ENCODE results near the gene CDKN2C.
A peak's percentile ranks its signal among the peaks of the same experiment; 100 is the strongest.
"Not testable (repeated sequence)": the region's sequence is repeated elsewhere in the genome, so short reads cannot be mapped to it uniquely, and the experiment has no call there.

CDKN2C gene

DNA sequence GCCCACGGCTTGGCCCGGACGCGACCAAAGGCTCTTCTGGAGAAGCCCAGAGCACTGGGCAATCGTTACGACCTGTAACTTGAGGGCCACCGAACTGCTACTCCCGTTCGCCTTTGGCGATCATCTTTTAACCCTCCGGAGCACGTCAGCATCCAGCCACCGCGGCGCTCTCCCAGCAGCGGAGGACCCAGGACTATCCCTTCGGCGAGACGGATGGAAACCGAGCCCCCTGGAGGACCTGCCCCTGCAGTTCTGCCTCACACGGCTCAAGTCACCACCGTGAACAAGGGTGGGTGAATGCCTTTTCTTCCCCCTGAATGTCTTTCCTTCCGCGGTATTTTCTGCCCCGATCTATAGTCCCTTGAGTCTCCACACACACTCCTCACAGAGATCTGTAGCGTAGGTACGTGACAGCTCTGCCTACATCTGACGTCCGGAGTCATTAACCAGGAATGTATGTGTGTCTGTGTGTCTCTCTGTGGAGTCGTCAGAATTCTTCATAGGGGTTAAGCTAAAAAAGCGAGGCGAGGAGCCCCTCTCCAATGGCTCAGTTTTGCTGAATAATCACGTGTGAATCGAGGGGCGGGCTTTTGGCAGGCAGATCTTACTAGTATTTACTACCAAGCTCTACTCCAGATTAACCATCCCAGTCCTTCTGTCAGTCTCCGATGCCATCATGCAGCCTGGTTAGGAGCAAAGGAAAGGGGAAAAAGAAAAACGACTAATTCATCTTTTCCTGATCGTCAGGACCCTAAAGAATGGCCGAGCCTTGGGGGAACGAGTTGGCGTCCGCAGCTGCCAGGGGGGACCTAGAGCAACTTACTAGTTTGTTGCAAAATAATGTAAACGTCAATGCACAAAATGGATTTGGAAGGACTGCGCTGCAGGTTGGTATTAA, at the start of gene CDKN2C:
Gene CDKN2C, plus strand, starts transcription at position 635 of the 898 bp plus-strand sequence. Its CDS starts 124 bp downstream, at position 759.
- DNase-seq (ENCODE audit: insufficient read length, low spot score) (peak; percentile 61), FAIRE-seq (peak; percentile 97)
- TF ChIP-seq POLR2A (IDR thresholded peaks at IDR 0.05; ENCODE audit: low read depth, low read length) = peak; percentile 61

DNA sequence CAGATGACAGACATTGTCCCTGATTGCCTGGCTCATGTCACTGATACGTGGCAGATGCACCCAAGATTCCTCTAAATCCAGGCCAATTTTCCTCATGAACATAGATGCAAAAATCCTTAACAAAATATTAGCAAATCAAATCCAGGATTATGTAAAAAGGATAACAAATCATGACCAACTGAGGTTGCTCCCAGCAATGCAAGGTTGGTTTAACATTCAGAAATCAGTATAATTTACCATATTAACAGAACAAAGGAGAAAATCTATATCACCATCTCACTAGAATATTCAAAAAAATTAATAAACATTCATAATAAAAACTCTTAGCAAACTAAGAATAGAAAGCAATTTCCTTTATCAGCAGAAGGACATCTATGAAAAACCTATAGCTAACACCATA, 49.6 kb upstream of the CDKN2C start:
- DNase-seq (ENCODE audit: insufficient read length, low spot score) (no peak), FAIRE-seq (no peak)
- TF ChIP-seq POLR2A (IDR thresholded peaks at IDR 0.05; ENCODE audit: low read depth, low read length) = no peak

DNA sequence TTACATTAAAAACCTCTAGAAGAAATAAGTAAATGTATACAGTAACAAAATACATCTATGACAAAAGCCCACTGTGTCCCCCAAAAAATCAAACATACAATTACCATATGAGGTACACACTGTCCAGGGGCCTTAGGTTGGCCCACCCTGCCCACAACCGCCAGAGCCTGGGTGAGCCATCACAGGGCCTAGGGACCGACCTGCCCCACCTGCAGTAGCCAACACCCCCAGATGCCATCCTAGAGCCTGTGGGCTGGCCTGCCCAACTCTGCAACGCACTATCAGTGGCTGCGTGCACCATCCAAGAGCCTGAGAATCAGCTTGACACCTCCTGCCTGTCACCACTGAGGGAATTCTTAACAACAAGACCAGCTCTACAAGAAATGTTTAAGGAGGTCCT, 49.0 kb upstream of the CDKN2C start:
- FAIRE-seq (no peak), DNase-seq (ENCODE audit: insufficient read length, low spot score) (no peak)
- TF ChIP-seq POLR2A (IDR thresholded peaks at IDR 0.05; ENCODE audit: low read depth, low read length) = no peak

DNA sequence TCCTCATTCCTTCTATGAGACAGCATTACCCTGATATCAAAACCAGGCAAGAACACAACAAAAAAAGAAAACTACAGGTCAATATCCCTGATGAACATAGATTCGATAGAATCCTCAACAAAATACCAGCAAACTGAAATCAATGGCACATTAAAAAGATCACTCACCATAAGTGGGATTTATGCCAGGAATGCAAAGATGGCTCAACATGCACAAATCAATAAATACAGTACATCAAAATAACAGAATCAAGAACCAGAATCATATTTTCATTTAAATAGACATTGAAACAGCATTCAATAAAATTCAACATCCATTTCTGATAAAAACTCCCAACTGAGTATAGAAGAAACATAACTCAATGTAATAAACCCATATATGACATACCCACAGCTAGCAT, 46.5 kb upstream of the CDKN2C start:
- DNase-seq (ENCODE audit: insufficient read length, low spot score) = no peak
- FAIRE-seq = peak; percentile 48
- TF ChIP-seq POLR2A (IDR thresholded peaks at IDR 0.05; ENCODE audit: low read depth, low read length) = no peak

DNA sequence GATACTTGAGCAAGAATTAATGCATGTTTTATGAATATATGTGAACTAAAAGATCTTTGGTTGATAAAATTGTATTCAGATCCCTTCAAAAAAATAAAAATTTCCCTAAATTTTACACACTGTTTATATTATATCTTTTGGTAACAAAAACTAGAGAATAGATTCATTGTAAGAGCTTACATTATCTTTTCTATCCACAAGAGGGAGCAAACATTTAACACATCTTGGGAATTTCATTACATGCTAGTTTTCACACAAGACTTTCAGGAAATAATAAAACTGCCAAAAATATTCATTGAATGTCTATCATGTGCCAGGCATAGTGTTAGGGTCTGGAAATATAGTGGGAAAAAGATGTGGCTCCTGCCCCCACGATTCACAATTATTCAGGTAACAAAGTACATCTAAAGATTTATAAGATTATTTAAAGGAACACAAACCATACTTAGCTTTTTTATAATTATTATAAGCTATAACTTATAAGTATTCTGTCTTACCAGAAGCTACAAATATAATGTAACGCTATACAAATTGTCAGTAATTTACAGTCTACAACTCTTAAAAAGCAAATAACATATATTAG, 40.6 kb upstream of the CDKN2C start:
- FAIRE-seq (peak; percentile 53), DNase-seq (ENCODE audit: insufficient read length, low spot score) (no peak)
- no peak for TF ChIP-seq POLR2A (IDR thresholded peaks at IDR 0.05; ENCODE audit: low read depth, low read length)

DNA sequence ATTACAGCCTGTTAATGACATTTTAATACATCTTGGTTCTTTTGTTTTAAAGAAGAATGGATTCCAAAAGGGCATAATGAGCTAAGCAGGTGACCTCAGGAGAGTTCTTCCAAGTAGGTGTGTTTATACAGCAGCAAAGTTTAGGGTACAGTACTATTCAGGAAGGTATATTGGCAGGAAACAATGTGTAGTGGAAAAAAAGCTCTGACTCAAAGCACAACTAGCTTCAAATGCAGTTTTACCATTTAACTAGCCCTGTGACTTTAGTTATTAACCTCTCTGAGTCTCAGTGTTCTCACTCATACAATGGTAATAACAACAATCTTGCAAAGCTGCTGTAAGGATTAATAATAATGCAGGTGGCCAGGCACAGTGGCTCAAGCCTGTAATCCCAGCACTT, 39.9 kb upstream of the CDKN2C start:
- DNase-seq (ENCODE audit: insufficient read length, low spot score) (no peak), FAIRE-seq (peak; percentile 68)
- no peak for TF ChIP-seq POLR2A (IDR thresholded peaks at IDR 0.05; ENCODE audit: low read depth, low read length)

DNA sequence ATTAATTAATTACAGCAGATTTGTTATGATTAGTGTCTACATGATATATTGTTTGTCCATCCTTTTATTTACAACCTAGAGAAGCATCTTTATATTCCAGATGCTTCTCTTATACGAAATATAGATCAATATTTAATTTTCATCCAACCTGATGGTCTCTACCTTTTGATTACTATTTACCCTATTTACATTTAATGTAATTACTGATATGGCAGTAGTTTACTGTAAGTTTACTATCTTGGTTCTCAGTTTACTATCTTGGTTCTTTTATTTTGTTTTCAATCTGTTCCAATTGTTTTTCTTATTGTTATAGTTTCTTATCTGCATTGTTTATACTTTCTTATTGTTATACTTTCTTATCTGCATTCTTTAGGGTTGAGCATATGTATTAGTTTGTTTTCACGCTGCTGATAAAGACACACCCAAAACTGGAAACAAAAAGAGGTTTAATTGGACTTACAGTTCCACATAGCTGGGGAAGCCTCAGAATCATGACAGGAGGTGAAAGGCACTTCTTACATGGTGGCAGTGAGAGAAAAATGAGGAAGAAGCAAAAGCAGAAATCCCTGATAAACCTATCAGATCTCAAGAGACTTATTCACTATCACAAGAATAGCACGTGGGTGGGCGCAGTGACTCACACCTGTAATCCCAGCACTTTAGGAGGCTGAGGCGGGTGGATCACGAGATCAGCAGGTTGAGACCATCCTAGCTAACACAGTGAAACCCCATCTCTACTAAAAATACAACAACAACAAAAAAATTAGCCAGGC, 38.9 kb upstream of the CDKN2C start:
- DNase-seq (ENCODE audit: insufficient read length, low spot score) = no peak
- TF ChIP-seq POLR2A (IDR thresholded peaks at IDR 0.05; ENCODE audit: low read depth, low read length) = no peak
- peak; percentile 27 for FAIRE-seq

DNA sequence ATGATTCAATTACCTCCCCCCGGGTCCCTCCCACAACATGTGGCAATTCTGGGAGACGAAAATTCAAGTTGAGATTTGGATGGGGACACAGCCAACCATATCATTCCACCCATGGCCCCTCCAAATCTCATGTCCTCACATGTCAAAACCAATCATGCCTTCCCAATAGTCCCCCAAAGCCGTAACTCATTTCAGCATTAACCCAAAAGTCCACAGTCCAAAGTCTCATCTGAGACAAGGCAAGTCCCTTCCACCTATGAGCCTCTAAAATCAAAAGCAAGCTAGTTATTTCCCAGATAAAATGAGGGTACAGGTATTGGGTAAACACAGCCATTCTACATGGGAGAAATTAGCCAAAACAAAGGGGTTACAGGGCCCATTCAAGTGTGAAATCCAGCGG, 38.0 kb upstream of the CDKN2C start:
- DNase-seq (ENCODE audit: insufficient read length, low spot score); FAIRE-seq: not testable (repeated sequence)

DNA sequence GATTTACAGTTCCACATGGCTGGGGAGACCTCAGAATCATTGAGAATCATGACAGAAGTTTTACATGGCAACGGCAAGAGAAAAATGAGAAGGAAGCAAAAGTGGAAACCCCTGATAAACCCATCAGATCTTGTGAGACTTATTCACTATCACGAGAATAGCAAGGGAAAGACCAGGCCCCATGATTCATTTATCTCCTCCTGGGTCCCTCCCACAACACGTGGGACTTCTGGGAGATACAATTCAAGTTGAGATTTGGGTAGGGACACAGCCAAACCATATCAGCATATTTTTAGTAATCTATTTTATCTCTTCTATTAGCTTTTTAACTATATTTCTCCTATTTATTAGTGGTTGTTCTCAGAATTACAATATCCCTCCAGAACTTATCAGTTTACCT, 36.3 kb upstream of the CDKN2C start:
- not testable (repeated sequence) for DNase-seq (ENCODE audit: insufficient read length, low spot score); FAIRE-seq

DNA sequence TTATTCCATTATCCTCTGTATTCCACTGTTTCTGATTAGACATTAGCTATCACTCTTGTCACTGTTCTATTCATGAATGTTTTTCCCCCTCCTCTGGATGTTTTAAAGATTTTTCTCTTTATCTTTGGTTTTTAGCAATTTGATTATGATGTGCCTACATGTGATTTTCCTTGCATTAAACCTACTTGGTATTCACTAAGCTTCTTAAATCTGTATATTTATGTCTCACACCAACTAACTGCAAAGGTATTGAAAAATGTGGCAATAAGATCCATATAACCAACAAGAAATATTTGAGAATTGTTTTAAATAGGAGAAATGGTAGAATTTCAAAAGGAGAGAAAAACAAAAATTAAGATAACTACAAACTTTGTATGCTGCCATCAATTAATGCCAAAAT, 35.2 kb upstream of the CDKN2C start:
- FAIRE-seq (no peak), DNase-seq (ENCODE audit: insufficient read length, low spot score) (no peak)
- no peak for TF ChIP-seq POLR2A (IDR thresholded peaks at IDR 0.05; ENCODE audit: low read depth, low read length)

DNA sequence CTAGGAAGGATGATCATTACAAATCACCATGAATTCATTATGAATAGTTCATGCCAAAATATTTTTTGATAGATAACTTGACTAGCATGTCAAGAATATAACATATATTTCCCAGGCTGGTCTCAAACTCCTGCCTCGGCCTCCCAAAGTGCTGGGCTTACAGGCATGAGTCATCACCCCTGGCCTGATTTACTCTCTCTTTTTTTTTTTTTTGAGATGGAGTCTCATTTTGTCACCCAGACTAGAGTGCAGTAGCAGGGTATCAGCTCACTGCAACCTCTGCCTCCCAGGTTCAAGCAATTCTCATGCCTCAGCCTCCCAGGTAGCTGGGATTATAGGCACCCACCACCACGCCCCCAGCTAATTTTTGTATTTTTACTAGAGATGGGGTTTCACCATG, 34.8 kb upstream of the CDKN2C start:
- DNase-seq (ENCODE audit: insufficient read length, low spot score); FAIRE-seq: not testable (repeated sequence)

DNA sequence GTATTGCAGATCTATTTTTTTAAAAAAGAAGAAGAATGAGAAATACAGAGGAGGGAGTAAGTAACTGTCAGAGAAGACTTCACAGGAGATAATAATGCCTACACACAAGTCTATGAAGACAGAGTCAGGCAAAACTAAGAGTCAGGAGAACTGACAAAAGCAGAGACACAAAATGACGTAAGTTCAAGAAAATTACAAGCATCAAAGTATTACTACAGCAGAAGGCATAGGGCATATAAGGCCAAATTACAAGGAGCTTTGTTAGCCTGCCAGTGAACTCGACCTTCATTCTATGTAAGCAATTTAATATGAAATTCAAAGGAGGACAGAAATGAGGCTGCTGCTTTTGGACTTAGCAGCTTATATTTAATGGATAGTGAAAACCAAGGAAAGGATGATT, 33.7 kb upstream of the CDKN2C start:
- peak; percentile 23 for FAIRE-seq
- no peak for DNase-seq (ENCODE audit: insufficient read length, low spot score)
- TF ChIP-seq POLR2A (IDR thresholded peaks at IDR 0.05; ENCODE audit: low read depth, low read length) = no peak

DNA sequence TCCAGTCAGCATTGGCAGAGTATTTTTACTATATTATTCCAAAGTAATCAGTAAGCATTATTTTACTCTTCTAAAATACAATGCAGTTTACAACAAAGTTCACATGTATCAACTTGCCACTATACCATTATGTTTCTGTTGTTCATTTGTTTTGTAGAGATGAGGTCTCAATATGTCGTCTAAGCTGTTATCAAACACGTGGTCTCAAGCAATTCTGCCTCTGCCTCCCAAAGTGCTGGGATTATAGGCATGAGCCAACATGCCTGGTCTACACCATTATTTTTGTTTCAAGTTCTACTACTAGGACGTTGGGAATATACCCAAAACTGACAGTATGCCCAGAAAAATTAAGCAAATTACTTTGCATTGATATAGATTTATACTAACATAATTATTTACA, 29.8 kb upstream of the CDKN2C start:
- DNase-seq (ENCODE audit: insufficient read length, low spot score) = no peak
- FAIRE-seq = no peak

DNA sequence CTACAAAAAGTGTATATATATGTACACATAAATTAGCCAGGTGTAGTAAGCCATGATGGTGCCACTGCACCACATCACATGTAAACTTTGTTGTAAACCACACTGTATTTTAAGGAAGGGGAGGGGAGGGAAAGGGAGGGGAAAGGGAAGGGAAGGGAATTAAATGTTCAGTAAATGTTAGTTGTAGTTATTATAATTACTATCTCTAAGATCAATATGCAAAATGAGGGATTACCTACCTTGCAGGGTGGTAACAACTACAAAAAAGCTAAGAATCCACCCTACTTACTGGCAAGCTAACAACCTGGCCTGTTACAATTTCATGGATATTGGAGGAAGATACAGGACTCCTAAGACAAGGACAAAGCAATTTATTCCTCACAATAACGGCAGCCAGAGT, 27.7 kb upstream of the CDKN2C start:
- DNase-seq (ENCODE audit: insufficient read length, low spot score) (no peak), FAIRE-seq (no peak)
- no peak for TF ChIP-seq POLR2A (IDR thresholded peaks at IDR 0.05; ENCODE audit: low read depth, low read length)

More for the DNA sequence above, 29.8 kb upstream of the CDKN2C start:
- TF ChIP-seq POLR2A (IDR thresholded peaks at IDR 0.05; ENCODE audit: low read depth, low read length) = no peak

Data from H54 (cell line).